GM12873 (cell line): Measurements from ENCODE around the gene ZNF440.

Source experiments
- CTCF ChIP-seq: IDR thresholded peaks from 2 replicates; pipeline ENCODE4 v1.5.1; 2012; ENCODE audit warnings: low read depth, mild to moderate bottlenecking, moderate library complexity, low read length, control low read depth; ENCODE audit not compliant: insufficient read depth; ENCODE audit errors: missing control alignments

Gene ZNF440

GRCh38 chr19:11814029-11814699, at the start of gene ZNF440:
Gene ZNF440 (plus strand): TSS chr19:11814273. CDS start chr19:11814448, 175 bp downstream.
- no peak for TF ChIP-seq CTCF

GRCh38 chr19:11766597-11767591, 47.2 kb upstream of the ZNF440 start, which contains the start of gene ZNF441:
Gene ZNF441 (plus strand): TSS chr19:11767000. CDS start chr19:11767194, 194 bp downstream.
- no peak for TF ChIP-seq CTCF

GRCh38 chr19:11767633-11768133, 46.4 kb upstream of the ZNF440 start:
- TF ChIP-seq CTCF = no peak

- no peak for TF ChIP-seq CTCF
Measured at GRCh38 chr19:11769995-11770394, 44.1 kb upstream of the ZNF440 start.

DNA sequence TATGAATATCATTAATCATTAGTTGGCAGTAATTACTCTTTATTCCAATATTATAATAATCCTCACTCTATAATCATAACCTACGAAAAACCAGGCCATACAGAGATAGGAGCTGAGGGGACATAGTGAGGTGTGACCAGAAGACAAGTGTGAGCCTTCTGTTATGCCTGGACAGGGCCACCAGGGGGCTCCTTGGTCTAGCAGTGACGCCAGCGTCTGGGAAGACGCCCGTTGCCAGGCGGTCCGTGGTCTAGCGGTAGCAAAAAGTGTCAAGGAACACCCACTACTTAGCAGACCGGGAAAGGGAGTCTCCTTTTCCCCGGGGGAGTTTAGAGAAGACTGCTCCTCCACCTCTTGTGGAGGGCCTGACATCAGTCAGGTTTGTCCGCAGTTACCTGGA, 42.6 kb upstream of the ZNF440 start:
- TF ChIP-seq CTCF = peak; percentile 36

GRCh38 chr19:11780431-11781020, 33.5 kb upstream of the ZNF440 start:
- TF ChIP-seq CTCF = no peak
